ENCODE results near the gene DNAJB13.
"Not testable (repeated sequence)": the region's sequence is repeated elsewhere in the genome, so short reads cannot be mapped to it uniquely, and the experiment has no call there.

DNAJB13 gene, protein sequence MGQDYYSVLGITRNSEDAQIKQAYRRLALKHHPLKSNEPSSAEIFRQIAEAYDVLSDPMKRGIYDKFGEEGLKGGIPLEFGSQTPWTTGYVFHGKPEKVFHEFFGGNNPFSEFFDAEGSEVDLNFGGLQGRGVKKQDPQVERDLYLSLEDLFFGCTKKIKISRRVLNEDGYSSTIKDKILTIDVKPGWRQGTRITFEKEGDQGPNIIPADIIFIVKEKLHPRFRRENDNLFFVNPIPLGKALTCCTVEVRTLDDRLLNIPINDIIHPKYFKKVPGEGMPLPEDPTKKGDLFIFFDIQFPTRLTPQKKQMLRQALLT

DNA sequence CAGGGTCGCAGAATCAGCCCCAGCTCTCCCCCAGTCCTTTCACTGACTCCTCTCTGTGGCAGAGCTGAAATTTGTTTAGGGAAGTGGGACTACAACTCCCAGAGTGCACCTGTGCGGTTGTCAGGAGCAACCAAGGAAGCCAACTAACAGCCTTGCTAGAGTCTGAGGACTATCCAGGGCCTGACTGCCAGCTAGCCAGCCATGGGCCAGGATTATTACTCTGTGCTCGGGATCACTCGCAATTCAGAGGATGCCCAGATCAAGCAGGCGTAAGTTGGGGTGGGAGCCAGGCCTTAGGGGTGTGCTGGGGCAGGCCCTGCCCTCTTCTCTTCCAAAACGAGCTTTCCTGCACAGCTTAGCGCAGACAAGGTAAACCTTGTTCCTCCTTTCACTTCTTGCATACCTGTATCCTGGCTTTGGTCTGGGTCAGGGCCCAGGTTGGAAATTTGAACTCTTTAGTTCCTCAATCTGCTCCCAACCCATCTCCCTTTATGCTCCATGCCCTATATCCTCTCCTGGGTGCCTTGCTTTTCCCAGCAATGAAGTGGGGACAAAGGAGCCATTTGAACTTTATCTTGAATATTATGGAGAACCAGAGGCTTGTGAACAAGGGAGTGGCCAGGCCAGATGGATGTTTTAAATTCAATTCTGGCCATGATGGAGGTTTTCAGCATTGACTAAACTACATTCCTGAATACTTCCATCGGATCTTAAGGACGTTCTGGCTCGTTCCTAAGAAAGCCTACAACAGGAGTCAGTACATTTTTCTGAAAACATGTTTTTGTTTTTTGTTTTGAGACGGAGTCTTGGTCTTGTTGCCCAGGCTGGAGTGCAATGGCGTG lies at the start of gene DNAJB13:
TSS of gene DNAJB13 (plus strand) at position 158 of the 842 bp plus-strand sequence. CDS start at position 202, 44 bp downstream.
- DNase-seq = no peak

DNA sequence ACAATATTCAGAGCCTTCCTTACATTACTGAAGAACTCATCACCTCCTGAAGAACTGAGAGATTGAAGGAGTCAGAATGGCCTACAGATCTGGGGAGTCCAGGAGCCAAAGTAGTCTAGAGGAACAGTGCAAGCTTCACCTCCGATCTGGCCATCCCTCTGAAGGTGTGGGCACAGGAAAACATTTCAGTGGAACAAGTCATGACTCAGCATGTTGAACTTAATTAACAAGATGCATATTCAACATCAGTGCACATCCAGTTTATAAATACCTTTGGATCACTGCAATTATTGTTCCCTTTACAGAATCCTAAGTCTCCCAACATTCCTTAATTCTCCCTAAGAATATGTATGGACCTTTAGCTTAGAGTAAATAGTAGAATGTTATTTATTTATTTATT lies 48.5 kb upstream of the DNAJB13 start:
- DNase-seq = no peak

DNA sequence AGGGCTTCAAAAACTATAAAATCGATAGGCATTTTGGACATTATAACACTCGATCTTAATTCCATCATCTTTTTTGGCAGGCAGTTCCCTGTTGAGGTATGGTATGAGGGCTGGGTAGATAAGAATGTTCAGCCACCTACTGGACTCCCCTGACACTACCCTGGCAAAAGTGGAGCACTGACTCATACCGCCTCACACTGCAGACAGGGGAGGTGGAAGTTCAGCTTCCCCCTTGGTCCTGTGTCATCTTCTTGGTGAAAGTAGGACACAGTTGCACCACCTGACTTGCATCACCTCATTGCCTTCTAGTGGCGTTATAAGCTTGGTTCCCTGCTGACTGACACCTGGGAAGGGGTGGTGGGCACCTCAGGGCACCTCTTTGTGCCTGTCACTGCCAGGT lies 43.6 kb upstream of the DNAJB13 start:
- DNase-seq = no peak

DNA sequence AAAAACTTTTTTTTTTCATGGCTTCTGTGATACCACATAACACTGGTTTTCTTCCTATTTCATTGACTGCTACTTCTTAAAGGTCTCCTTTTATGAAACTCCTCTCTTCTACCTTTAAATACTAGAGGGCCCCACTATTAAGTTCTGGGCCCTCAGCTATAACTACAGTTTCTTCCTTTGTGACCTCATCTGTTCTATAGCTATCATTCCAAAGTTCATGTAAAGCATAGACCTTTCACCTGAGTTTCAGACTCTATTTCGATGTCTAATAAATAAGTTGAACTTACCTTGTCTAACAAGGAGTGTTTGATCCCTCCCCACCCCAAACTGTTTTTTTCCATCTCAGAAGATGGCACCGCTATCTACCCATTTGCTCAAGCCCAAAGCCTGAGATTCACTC lies 38.8 kb upstream of the DNAJB13 start:
- DNase-seq = no peak

DNA sequence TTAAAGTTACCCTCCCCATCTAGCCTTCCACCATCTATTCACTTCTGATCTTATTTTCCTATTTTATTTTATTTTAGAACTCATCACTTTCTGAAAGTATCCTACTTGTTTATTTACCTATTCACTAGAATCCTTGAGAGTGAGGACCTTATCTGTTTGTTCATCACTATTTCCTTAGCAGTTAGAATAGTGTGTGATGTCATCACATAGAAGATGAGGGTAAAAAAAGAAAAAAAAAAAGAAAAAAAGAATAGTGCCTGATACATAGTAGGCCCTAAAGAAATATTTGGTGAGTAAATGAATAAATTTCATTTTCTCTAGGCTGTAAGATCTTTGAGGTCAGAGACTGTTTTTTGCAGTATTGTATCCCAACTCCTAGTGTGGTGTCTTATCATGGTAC lies 37.4 kb upstream of the DNAJB13 start:
- no peak for DNase-seq

DNA sequence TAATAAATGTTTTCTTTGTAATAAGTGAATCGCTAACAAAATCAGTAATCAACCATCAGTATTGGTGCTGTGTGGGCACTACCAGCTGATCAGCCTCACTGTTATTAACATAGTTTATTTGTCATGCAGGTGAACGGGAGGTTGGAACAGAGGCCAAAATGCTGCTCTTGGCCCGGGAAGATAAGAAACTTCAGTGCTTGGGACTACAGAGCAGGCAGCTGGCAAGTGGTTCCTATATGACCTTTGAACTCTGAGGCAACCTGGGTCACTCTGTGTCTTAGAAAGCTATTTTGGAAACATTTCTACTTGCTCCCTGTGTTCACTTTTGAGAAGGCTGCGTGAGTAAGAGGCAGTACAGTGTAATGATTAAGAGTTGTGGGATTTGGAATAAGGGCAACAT lies 36.5 kb upstream of the DNAJB13 start:
- no peak for DNase-seq

GRCh38 chr11:73916435-73916834 lies 34.4 kb upstream of the DNAJB13 start:
- no peak for DNase-seq

DNA sequence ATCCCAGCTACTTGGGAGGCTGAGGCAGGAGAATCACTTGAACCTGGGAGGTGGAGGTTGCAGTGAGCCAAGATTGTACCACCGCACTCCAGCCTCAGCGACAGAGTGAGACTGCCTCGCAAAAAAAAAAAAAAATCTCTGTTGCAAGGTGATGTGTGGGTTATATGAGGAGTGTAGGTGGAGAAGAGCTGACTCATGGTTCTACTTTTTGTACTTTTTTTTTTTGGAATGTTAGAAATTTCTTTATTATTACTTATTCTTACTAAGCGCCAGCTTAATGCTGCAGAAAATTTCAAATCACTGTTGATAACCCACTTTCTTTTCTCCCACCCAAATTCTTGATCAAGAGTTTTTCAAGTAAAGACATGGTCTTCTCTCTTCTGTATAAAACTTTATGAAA lies 29.6 kb upstream of the DNAJB13 start:
- DNase-seq = no peak

GRCh38 chr11:73929388-73929787 lies 21.4 kb upstream of the DNAJB13 start:
- DNase-seq = no peak

DNA sequence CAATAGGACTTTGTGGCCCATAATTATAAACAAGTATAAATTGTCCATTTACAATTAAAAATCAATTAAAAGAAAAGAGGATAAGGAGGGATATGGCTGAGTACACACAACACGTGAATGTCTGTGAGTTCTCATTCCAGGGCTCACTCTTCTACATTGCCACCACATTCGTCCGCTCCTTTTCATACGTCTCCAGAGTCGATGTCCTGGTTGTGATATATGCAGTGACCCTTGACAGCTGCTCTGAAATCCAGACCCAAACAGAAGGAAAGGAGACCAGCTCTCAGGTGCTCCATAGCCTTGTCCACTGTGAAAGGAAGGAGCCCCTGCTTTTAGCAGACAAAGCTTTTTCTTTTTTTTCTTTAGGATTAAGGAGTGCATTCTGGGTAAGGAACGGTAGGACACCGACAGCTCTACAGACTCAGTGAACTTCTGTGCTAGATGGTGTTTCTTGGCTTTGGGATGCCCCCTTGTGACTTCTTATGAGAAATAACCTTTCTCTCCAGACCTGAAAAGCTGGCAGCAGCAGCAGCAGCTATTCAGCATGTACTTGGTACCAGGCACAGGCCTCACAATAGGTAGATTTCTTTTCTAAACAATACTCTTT lies 19.7 kb upstream of the DNAJB13 start:
- DNase-seq = peak; percentile 42 to 67

DNA sequence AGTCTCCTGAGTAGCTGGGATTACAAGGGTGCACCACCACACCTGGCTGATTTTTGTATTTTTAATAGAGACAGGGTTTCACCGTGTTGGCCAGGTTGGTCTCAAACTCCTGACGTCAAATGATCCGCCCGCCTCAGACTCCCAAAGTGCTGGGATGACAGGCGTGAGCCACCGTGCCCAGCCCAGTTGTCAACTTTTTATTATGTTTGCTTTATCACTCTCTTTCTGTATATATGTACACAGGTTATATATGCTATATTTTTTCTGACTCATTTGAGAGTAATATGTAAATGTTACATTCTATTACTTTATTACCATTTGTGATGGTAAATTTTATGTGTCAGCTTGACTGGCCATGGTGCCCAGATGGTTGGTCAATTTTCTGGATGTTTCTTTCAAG lies 18.9 kb upstream of the DNAJB13 start:
- no peak for DNase-seq

DNA sequence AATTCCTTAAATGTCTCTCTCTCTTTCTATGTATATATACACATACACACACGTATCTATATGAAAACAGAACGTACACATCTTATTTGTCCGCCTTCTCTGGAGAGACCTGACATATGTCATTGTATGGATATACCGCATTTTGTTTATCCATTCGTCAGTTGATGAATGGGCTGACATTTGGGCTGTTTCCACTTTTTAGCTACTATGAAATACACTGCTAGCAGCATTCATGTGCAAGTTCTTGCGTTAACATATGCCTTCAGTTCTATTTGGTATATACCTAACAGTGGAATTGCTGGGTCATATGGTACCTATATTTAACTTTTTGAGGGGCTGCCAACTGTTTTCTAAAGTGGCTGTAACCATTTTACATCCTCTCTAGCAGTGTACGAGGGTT lies 18.0 kb upstream of the DNAJB13 start:
- no peak for DNase-seq

DNA sequence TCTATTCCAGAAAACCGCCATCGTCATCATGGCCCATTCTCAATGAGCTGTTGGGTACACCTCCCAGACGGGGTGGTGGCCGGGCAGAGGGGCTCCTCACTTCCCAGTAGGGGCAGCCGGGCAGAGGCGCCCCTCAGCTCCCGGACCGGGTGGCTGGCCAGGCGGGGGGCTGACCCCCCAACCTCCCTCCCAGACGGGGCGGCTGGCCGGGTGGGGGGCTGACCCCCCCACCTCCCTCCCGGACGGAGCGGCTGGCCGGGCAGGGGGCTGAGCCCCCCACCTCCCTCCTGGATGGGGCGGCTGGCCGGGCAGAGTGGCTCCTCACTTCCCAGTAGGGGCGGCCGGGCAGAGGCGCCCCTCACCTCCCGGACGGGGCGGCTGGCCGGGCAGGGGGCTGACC lies 14.8 kb upstream of the DNAJB13 start:
- not testable (repeated sequence) for DNase-seq

- DNase-seq = no peak
Measured at GRCh38 chr11:73939096-73939495, 11.7 kb upstream of the DNAJB13 start.

DNA sequence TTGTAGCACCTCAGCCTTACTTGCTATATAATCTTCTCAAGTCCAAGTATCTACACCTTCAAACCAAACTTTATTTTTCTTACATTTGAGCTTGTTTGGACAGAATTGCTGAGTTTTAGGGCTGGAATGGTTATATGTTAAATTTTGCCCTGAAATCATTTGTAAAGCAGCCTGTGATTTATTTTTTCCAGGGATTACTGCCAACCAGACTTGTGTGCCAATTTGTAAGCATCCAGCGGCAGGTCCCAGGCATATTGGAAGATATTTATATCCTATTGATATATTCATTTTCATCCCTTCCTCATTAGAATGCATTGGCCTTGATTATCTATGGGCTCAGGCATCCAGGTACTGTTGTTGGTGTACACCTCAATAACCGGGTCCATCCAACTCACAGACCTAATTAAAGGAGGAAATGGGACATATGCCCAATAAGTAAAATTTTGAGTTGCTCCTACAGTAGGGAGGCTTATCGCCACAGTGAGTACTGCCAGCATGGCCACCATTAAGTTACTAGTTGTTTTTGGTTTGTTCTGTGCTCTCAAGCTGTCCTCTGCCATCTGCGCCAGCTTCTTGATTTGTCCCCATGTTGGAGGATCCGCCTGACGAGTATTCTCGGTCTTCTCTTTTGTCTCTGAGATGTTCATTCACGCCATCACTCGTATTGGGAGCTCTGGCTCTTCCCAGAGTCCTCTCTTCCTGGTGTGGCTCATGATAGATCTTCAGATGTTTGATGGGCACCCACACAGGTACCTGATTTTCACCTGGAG lies 9.8 kb upstream of the DNAJB13 start:
- no peak for DNase-seq

DNA sequence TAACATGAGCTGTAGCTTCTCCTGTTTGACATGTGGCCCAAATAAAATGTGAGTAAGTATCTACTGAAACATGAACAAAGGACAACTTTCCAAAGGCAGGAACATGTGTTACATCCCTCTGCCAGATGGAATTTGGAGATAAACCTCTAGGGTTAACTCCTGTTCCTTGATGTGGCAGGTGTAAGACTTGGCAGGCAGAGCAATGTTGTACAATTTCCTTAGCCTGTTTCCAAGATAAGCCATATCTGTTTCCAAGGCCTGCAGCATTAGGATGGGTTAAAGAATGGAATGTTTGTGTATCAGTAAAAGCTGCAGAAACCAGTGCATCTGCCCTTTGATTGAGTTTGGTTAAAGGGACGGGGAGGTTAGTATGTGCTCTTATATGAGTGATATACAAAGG lies 8.8 kb upstream of the DNAJB13 start:
- no peak for DNase-seq

DNA sequence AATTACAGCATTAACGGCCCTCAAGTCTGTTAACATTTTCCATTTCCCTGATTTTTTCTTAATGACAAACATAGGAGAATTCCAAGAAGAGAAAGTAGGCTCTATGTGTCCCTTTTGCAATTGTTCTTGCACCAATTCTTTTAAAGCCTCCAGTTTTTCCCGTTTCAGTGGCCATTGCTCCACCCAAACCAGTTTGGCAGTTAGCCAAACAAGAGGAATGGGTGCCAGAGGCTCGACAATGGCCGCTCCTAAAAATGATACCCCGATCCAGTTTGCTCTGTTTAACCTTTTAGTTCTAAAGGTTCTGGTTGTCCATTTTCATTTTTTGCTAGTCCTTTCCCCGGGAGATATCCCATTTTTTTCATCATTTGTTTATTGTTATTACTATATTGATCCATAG lies 6.7 kb upstream of the DNAJB13 start:
- no peak for DNase-seq

DNA sequence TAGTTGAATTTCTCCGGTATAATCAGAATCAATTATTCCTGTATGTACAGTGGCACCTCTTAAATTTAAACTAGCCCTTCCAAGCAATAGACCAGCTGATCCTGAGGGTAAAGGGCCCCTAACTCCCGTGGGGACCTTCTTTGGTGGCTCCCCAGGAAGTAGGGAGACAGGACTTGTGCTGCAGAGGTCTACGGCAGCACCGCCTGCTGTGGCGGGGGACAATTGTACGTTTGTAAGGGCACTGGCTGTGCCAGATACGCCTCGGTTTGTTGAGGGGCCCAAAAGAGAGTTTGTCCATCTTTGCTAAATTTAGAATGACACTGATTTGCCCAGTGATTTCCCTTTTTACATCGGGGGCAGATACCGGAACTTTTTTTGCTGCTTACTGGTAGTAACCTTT lies 5.9 kb upstream of the DNAJB13 start:
- DNase-seq = no peak

DNA sequence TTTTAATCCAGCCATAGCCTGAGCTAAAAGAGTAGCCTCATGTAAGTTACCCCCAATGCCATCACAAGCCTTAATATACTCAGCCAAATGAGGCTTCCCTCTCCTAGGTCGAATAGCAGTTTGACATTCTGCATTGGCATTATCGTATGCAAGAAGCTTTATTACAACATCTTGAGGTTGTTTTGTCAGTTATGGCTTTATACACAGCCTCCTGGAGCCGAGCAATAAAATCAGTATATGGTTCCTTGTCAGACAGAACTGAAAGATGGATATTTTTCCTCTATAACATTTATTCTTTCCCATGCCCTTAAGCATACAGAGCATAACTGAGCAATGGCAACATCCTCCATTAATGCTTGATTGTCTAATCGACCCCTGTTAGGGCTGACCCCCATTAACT lies 5.4 kb upstream of the DNAJB13 start:
- no peak for DNase-seq

DNA sequence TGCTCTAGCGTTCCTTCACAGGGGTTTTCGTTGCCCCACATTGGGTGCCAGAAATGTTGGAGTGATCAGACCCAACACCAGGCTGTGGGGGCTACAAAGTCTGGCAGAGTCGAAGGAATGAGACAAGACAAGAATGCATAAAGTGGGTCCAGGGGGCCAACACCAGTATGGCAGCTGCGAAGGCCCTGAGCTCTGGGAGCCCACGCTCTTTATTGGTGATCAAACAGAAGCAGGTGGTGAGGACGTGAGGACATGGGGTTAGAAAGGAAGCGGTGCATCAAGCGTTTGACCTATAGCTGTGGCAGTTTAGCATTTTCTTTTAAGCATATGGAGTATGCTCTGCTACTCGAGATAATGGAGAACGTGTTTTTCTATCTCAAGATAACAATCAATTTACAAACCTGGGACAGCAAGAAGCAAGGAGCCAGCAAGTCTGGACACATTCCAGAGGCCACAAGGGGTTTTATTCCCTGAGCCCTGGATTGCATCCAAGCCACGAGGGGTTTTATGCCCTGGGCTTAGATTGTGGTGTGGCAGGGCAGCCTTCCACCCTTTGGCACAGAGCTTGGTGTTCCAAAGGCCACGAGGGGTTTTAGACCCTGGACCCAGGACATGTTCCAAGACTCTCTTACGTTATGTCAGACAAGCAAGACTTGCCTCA lies 3.9 kb upstream of the DNAJB13 start:
- no peak for DNase-seq

DNA sequence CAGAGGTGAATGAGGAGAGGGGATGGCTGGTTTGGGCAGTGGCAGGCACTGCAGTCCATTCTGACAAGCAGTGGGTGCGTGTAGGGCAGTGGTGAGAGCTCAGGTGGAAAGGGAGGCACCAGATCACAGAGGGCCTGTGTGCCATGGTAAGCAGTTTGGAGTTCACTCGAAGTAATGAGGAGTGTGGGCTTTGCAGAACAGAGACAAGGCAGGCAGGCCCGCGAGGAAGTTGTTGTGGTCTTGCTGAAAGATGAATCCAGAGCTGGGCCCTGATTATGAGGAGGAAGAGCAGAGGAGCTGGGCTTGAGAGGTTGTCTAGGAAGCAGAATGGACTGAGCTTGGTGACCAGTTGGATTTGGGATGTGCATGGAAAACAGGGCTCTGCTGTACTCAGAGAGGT lies 1.6 kb upstream of the DNAJB13 start:
- no peak for DNase-seq

GRCh38 chr11:73949912-73950311 lies 914 bp upstream of the DNAJB13 start:
- no peak for DNase-seq

- DNase-seq = no peak
Measured at GRCh38 chr11:73951797-73952196, 971 bp downstream of the DNAJB13 start.
